UCSD-AML1 (cell line): ENCODE measurements around the gene TNS1.
A peak's percentile ranks its signal among the peaks of the same experiment; 100 is the strongest.

Source experiments
- DNase-seq: peaks from one replicate; lab custom pipeline; 2025; ENCODE audit not compliant: unreplicated experiment; lab: John Stamatoyannopoulos, UW

The TNS1 gene

DNA sequence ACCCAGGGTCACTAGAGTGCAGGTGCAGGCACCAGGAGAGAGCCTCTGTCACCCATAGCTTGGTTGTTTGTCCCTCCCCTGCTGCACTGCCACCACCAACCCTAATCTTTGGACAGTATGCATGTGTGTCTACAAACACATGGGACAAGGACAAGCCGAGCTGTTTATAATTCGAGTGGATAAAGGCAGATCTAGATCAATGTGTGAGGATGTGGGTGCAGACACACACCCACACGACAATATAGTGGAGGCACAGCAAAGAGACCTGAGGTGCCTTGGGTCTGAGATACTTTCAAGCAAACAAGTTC, 199.2 kb downstream of the TNS1 start:
- no peak for DNase-seq

GRCh38 chr2:217802876-217803652, 199.7 kb downstream of the TNS1 start:
- DNase-seq, result no peak

GRCh38 chr2:217802266-217802665, 200.5 kb downstream of the TNS1 start:
- DNase-seq, result no peak

GRCh38 chr2:217801711-217802110, 201.1 kb downstream of the TNS1 start:
- no peak for DNase-seq

DNA sequence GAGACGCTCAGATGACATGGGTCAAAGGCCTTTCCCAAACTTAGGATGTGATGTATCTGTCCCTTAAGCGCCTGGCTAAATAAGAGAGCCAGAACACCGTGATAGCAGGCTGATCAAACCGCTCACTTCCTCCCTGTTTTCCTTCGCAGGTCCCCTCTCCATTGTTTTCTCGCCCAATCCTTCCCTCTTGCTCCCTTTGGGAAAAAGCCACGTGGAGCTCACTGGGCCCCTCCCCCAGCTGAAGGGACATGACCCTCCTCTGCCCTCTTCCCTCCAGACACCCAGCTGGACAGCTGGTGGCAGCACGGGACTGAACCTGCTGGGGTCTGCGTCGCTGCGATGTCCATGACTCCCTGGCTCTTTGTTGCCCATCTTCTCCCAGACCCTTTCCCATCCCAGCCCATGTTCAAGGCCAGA, 201.7 kb downstream of the TNS1 start:
- no peak for DNase-seq

GRCh38 chr2:217800433-217801114, 202.2 kb downstream of the TNS1 start:
- no peak for DNase-seq

GRCh38 chr2:217799563-217800432, 203.0 kb downstream of the TNS1 start:
- no peak for DNase-seq

- DNase-seq, result peak; percentile 67
These were observed 203.8 kb downstream of the TNS1 start for GRCh38 chr2:217798743-217799562.

DNA sequence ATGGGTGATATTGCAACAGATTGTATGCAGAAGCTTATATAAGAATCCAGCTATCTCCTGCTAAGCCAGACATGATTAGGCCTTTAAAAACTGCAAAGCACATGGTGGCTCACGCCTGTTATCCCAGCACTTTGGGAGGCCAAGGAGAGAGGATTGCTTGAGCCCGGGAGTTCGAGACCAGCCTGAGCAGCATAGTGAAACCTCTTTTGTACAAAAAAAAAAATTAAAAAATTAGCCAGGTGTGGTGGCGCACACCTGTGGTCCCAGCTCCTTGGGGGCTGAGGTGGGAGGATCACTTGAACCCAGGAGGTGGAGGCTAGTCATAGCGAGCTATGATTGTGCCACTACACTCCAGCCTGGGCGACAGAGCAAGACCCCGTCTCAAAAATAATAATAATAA, 204.6 kb downstream of the TNS1 start:
- no peak for DNase-seq

GRCh38 chr2:217797661-217798069, 205.1 kb downstream of the TNS1 start:
- DNase-seq, result no peak

GRCh38 chr2:217797165-217797564, 205.6 kb downstream of the TNS1 start:
- no peak for DNase-seq

DNA sequence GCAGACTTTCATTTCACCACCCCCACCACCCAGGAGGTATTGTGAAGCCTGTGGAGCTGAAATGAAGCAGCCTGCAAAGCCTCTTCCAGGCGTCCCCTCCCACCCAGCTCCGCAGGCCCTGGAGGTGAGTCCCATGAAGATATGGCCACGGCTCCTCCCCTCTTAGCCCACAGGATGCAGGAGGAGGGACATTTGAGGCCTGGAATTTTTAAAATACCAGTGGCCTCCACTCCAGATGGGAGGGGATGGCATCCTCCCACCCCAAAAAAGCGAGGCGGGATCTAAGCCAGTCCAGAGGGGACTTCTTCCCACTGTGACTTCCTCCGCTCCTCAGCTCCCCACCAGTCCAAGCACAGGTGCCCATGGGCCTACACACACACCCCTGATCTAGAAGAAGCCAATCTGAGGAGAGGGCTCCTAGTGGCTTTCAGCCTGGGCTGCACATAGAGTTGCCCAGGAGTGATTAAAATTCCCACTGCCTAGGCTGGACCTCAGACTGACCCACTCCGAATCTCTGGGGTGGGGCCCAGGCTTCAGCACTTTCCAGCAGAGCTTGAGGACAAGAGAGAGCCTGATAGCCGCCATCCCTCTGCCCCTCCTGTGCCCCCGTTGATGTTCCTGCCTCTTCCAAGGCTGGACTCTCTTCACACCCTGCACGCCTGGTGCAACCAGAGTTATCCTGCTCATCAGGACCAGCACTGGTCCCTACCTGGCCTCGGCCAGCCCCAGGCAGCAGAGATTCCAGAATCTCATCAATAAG, 206.9 kb downstream of the TNS1 start:
- DNase-seq, result no peak

DNA sequence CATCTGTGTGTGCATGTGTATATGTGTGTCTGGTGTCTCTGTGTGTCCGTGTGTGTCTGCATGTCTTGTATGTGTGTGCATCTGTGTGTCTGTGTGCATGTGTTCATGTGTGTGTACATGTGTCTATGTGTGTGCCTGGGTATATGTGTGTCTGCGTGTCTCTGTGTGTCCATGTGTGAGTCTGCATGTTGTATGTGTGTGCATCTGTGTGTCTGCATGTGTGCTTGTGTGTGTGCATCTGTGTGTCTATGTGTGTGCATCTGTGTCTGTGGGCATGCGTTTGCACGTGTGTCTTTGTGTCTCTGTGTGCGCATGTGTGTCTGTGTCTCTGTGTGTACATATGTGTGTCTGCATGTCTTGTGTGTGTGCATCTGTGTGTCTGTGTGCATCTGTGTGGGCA, 207.7 kb downstream of the TNS1 start:
- DNase-seq, result no peak

GRCh38 chr2:217794133-217794986, 208.4 kb downstream of the TNS1 start:
- no peak for DNase-seq

- no peak for DNase-seq
These were observed 209.1 kb downstream of the TNS1 start for GRCh38 chr2:217793566-217794132.

GRCh38 chr2:217792626-217793527, 209.9 kb downstream of the TNS1 start:
- DNase-seq, result no peak

GRCh38 chr2:217791551-217791950, 211.2 kb downstream of the TNS1 start:
- DNase-seq, result no peak
